ENCODE results near the gene KRT74.

DNA sequence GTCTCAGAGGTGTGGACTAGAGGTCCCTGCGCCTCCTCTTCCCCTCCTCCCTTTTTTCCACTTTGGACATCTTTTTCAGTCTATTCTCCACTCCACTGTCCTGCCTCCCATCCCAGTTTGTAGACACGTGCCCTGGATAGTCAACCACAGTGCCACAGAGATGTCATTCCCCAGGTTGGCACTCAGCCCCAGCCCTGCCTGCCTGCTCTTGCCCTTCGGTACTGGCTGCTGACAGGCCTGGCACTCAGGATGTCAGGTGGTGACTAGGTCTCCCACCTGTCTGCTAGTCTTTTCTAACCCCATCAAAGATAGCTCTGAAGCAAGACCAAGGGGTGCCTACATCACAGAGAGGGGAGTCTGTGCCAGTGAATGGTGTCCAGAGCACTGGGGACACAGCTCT, 36.5 kb downstream of the KRT74 start:
- TF ChIP-seq POLR2A (IDR thresholded peaks at IDR 0.05) (no peak), CTCF (IDR thresholded peaks at IDR 0.05) (no peak)

All from Peyer's patch (tissue), 4 donors.